Measurements from ENCODE around the gene NT5C1A. TPM values are rescaled to one million over a fixed set of nuclear protein-coding genes. Genes with fewer than 3 reads are reported as not detected.

NT5C1A gene
- total RNA-seq, 2 experiments from 2014 or later, result not detected

DNA sequence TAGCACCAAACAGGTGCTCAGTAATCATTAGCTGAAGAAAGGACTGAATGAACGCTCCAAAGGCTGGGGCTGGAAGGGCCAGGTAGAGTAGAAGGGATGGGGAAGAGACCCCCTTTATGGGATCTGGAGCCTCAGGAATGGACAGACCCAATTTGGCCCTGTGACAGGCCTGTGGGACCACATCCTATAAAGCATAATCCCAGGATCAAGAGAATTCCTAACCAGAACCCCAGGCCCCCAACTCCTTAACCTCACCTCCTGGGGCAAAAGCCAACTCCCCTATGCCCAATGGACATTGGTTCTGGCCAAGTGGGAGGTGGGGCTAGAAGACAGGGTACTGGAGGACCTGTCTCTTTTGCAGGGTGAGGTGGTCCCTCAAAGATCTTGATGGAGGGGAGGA, 10.1 kb upstream of the NT5C1A start:
- CTCF ChIA-PET (ENCODE audit: unreplicated experiment), result no interaction called here
- no peak for DNase-seq (ENCODE audit: low spot score)
- intact Hi-C loops (cut with micrococcal nuclease; ENCODE audit: unreplicated experiment), result no loop called here
- BruUV-seq (replicated peaks), result no TSS peak
- TF ChIP-seq EZH2phosphoT487 (IDR thresholded peaks at IDR 0.05; ENCODE audit: borderline replicate concordance, low read depth, low read length), result no peak
- TF ChIP-seq, protein P1, sequence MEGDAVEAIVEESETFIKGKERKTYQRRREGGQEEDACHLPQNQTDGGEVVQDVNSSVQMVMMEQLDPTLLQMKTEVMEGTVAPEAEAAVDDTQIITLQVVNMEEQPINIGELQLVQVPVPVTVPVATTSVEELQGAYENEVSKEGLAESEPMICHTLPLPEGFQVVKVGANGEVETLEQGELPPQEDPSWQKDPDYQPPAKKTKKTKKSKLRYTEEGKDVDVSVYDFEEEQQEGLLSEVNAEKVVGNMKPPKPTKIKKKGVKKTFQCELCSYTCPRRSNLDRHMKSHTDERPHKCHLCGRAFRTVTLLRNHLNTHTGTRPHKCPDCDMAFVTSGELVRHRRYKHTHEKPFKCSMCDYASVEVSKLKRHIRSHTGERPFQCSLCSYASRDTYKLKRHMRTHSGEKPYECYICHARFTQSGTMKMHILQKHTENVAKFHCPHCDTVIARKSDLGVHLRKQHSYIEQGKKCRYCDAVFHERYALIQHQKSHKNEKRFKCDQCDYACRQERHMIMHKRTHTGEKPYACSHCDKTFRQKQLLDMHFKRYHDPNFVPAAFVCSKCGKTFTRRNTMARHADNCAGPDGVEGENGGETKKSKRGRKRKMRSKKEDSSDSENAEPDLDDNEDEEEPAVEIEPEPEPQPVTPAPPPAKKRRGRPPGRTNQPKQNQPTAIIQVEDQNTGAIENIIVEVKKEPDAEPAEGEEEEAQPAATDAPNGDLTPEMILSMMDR (conservative IDR thresholded peaks at IDR 0.05; ENCODE audit: low read length), result no peak
- H3K36me3 ChIP-seq (ENCODE audit: insufficient read depth, low read length), result no peaks in the 10 kb centered on the region
- POLR2A ChIA-PET, result interaction anchor here (1.6 kb wide), 1 partner anchor 73 kb away, joined by 3 read pairs; no protein-coding TSS in a partner anchor
- no peaks in the 10 kb centered on the region for H4K20me1 ChIP-seq (ENCODE audit: insufficient read depth, low read length)
- no peak overlapping the region for H2AFZ ChIP-seq (ENCODE audit: low read length)
- H3K27ac ChIP-seq (ENCODE audit: low read depth, low read length, poor library complexity, severe bottlenecking), result no peak overlapping the region
- H3K9me2 ChIP-seq (ENCODE audit: insufficient read depth, low read length), result no peaks in the 10 kb centered on the region
- no peaks in the 10 kb centered on the region for H3K79me2 ChIP-seq (ENCODE audit: insufficient read depth, low read depth, low read length)
- no peak overlapping the region for H3K4me3 ChIP-seq (ENCODE audit: low read depth, low read length, poor library complexity, severe bottlenecking)
- H3K4me2 ChIP-seq (ENCODE audit: low read length), result no peak overlapping the region
- no peaks in the 10 kb centered on the region for H3K4me1 ChIP-seq (ENCODE audit: insufficient read depth, low read length, poor library complexity, severe bottlenecking)
- no peaks in the 10 kb centered on the region for H3K9me3 ChIP-seq (ENCODE audit: low read length)

DNA sequence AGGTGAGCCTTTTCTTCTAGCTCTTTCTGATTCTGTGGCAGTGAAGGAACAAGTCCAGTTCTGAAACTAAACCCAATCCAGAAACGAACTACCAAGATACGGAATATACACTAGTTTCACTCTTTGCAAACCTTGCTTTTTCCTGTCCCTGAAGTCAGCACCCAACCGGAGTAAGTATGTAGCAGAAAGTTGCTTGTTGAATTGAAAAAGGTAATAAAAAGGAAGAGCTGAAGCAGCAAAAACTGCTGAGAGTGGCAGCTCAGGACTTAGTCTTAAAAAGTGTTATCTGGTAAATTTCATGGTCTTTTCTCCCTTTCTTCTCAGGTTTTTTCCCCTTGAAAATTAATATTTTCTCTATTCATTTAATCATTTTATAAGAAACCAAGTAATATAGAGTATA, 9.4 kb upstream of the NT5C1A start:
- no peak for TF ChIP-seq EZH2phosphoT487 (IDR thresholded peaks at IDR 0.05; ENCODE audit: borderline replicate concordance, low read depth, low read length)
- TF ChIP-seq, protein P1 (conservative IDR thresholded peaks at IDR 0.05; ENCODE audit: low read length), result no peak
- Histone ChIP-seq H3K79me2 (ENCODE audit: insufficient read depth, low read depth, low read length) (no peaks in the 10 kb centered on the region), H3K27ac (ENCODE audit: low read depth, low read length, poor library complexity, severe bottlenecking) (no peak overlapping the region), H3K4me1 (ENCODE audit: insufficient read depth, low read length, poor library complexity, severe bottlenecking) (no peaks in the 10 kb centered on the region), H3K4me2 (ENCODE audit: low read length) (no peak overlapping the region), H4K20me1 (ENCODE audit: insufficient read depth, low read length) (no peaks in the 10 kb centered on the region), H3K4me3 (ENCODE audit: low read depth, low read length, poor library complexity, severe bottlenecking) (no peak overlapping the region), H3K9me2 (ENCODE audit: insufficient read depth, low read length) (no peaks in the 10 kb centered on the region), H3K36me3 (ENCODE audit: insufficient read depth, low read length) (no peaks in the 10 kb centered on the region), H3K9me3 (ENCODE audit: low read length) (no peaks in the 10 kb centered on the region), H2AFZ (ENCODE audit: low read length) (no peak overlapping the region)
- CTCF ChIA-PET (ENCODE audit: unreplicated experiment), result no interaction called here
- BruUV-seq (replicated peaks), result no TSS peak
- no peak for DNase-seq (ENCODE audit: low spot score)
- intact Hi-C loops (cut with micrococcal nuclease; ENCODE audit: unreplicated experiment), result no loop called here
- POLR2A ChIA-PET, result interaction anchor here (0.7 to 1.6 kb wide), 2 partner anchors 13 to 73 kb away, joined by 3 read pairs; no protein-coding TSS in a partner anchor

DNA sequence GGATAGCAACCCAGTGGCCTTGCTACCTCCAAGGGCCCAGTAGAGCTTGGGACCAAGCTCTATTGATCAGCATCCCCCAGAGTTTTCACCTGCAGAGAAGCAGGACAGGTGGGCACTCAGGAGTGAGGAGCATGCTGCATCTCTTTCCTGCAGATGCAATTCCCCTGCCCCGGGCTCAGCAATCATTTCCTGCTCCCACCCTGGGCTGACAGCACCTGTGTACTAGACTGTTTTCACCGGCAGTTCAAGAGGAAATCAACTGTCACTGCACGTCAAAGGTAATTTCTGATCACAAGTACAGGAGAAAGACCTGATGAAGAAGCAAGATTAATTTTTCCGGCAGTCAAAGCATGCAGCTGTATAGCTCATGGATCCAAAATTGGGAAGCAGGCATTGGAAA, 8.8 kb upstream of the NT5C1A start:
- H4K20me1 ChIP-seq (ENCODE audit: insufficient read depth, low read length), result no peaks in the 10 kb centered on the region
- DNase-seq (ENCODE audit: low spot score), result peak; percentile 19
- BruUV-seq (replicated peaks), result no TSS peak
- H3K79me2 ChIP-seq (ENCODE audit: insufficient read depth, low read depth, low read length), result no peaks in the 10 kb centered on the region
- no peak overlapping the region for H3K27ac ChIP-seq (ENCODE audit: low read depth, low read length, poor library complexity, severe bottlenecking)
- no peak overlapping the region for H3K4me3 ChIP-seq (ENCODE audit: low read depth, low read length, poor library complexity, severe bottlenecking)
- H3K9me2 ChIP-seq (ENCODE audit: insufficient read depth, low read length), result no peaks in the 10 kb centered on the region
- H3K4me1 ChIP-seq (ENCODE audit: insufficient read depth, low read length, poor library complexity, severe bottlenecking), result no peaks in the 10 kb centered on the region
- ChIA-PET CTCF (ENCODE audit: unreplicated experiment) (no interaction called here), POLR2A (interaction anchor here (0.7 to 1.6 kb wide), 2 partner anchors 13 to 72 kb away, joined by 3 read pairs; no protein-coding TSS in a partner anchor)
- no peaks in the 10 kb centered on the region for H3K9me3 ChIP-seq (ENCODE audit: low read length)
- no peak for TF ChIP-seq EZH2phosphoT487 (IDR thresholded peaks at IDR 0.05; ENCODE audit: borderline replicate concordance, low read depth, low read length)
- TF ChIP-seq, protein P1 (conservative IDR thresholded peaks at IDR 0.05; ENCODE audit: low read length), result no peak
- H3K4me2 ChIP-seq (ENCODE audit: low read length), result no peak overlapping the region
- intact Hi-C loops (cut with micrococcal nuclease; ENCODE audit: unreplicated experiment), result no loop called here
- no peaks in the 10 kb centered on the region for H3K36me3 ChIP-seq (ENCODE audit: insufficient read depth, low read length)
- H2AFZ ChIP-seq (ENCODE audit: low read length), result no peak overlapping the region

Data from OCI-LY7 (cell line).